Skeletal muscle tissue (tissue), 4 donors: ENCODE data around the gene RTBDN. TPM values are rescaled to one million over a fixed set of nuclear protein-coding genes. Genes with fewer than 3 reads are reported as not detected.

Experiments used
- H3K27ac ChIP-seq: one replicate; pipeline ENCODE4 v1.7.0; 2013; ENCODE audit warnings: mild to moderate bottlenecking, low read depth, low read length, inconsistent platforms
- H3K27me3 ChIP-seq, 3 donors: one replicate each; pipeline ENCODE4 v1.7.0; 2013; ENCODE audit warnings: low read length in 3 of 3; ENCODE audit not compliant: control insufficient read depth in 3 of 3, insufficient read depth in 3 of 3
- H3K36me3 ChIP-seq, 3 donors: one replicate each; pipeline ENCODE4 v1.7.0; 2013; ENCODE audit warnings: low read length in 3 of 3; ENCODE audit not compliant: control insufficient read depth in 3 of 3, insufficient read depth in 3 of 3
- H3K4me1 ChIP-seq, 3 donors: one replicate each; pipeline ENCODE4 v1.7.0; 2013; ENCODE audit warnings: low read length in 3 of 3, mild to moderate bottlenecking in 3 of 3; ENCODE audit not compliant: control insufficient read depth in 3 of 3, insufficient read depth in 3 of 3
- H3K4me3 ChIP-seq, 3 donors: one replicate each; pipeline ENCODE4 v1.7.0; 2013; ENCODE audit warnings: low read length in 3 of 3
- H3K9ac ChIP-seq, 3 donors: one replicate each; pipeline ENCODE4 v1.7.0; 2013; ENCODE audit warnings: low read length in 3 of 3, mild to moderate bottlenecking in 3 of 3, moderate library complexity in 2 of 3, low read depth in 1 of 3
- H3K9me3 ChIP-seq, 3 donors: one replicate each; pipeline ENCODE4 v1.7.0; 2013; ENCODE audit warnings: low read length in 3 of 3; ENCODE audit not compliant: control insufficient read depth in 3 of 3
- total RNA-seq: library from RNA; depleted of rRNA; stranded (reverse); fragments of >200 nt; gene quantifications from one replicate; pipeline ENCODE4 v1.2.3, GENCODE V29; 2014
- donor health status: Osteomylitis.

Gene RTBDN
- total RNA-seq, 1 donor from 2014 or later, result not detected

- Histone ChIP-seq H3K36me3 (peaks cover 8 to 15% (median 10%) of the 10 kb centered on the region in 3 donors), H3K27ac (peak overlapping the region; percentile 99), H3K4me3 (peak overlapping the region; percentile 52 to 98 (median 93)), H3K4me1 (peaks cover 29 to 37% (median 31%) of the 10 kb centered on the region in 3 donors), H3K9me3 (no peaks in the 10 kb centered on the region), H3K27me3 (no peaks in the 10 kb centered on the region), H3K9ac (peak overlapping the region; percentile 83 to 99 (median 95))
Measured at GRCh38 chr19:12794196-12794941, 40.0 kb downstream of the RTBDN start.

GRCh38 chr19:12793290-12794195 lies 40.8 kb downstream of the RTBDN start:
- H3K4me3 ChIP-seq, result peak overlapping the region; percentile 93 to 98 (median 93)
- no peaks in the 10 kb centered on the region for H3K9me3 ChIP-seq
- peak overlapping the region; percentile 99 for H3K27ac ChIP-seq
- peaks cover 2 to 10% (median 8%) of the 10 kb centered on the region in 3 donors for H3K36me3 ChIP-seq
- H3K4me1 ChIP-seq, result peaks cover 38 to 45% (median 39%) of the 10 kb centered on the region in 3 donors
- H3K27me3 ChIP-seq, result no peaks in the 10 kb centered on the region
- peak overlapping the region; percentile 95 to 99 (median 98) for H3K9ac ChIP-seq

- H3K27ac ChIP-seq, result peak overlapping the region; percentile 99
- peak overlapping the region; percentile 95 to 99 (median 98) for H3K9ac ChIP-seq
- peaks cover 44 to 51% (median 45%) of the 10 kb centered on the region in 3 donors for H3K4me1 ChIP-seq
- no peaks in the 10 kb centered on the region for H3K27me3 ChIP-seq
- H3K4me3 ChIP-seq, result peak overlapping the region; percentile 93 to 98 (median 93)
- H3K9me3 ChIP-seq, result no peaks in the 10 kb centered on the region
- H3K36me3 ChIP-seq, result peaks cover 2 to 9% (median 8%) of the 10 kb centered on the region in 3 donors
Measured at GRCh38 chr19:12792853-12793289, 41.5 kb downstream of the RTBDN start.

- peaks cover 2 to 9% (median 8%) of the 10 kb centered on the region in 3 donors for H3K36me3 ChIP-seq
- H3K9me3 ChIP-seq, result no peaks in the 10 kb centered on the region
- H3K9ac ChIP-seq, result peak overlapping the region; percentile 95 to 99 (median 98)
- H3K4me1 ChIP-seq, result peaks cover 45 to 53% (median 46%) of the 10 kb centered on the region in 3 donors
- H3K27me3 ChIP-seq, result no peaks in the 10 kb centered on the region
- H3K4me3 ChIP-seq, result peak overlapping the region; percentile 93 to 98 (median 93)
- peak overlapping the region; percentile 99 for H3K27ac ChIP-seq
Measured at GRCh38 chr19:12792051-12792852, 42.1 kb downstream of the RTBDN start.

- Histone ChIP-seq H3K27me3 (no peaks in the 10 kb centered on the region), H3K9me3 (no peaks in the 10 kb centered on the region), H3K27ac (peak within 1 kb of the TSS; percentile 99), H3K4me1 (peaks cover 48 to 54% (median 49%) of the 10 kb centered on the region in 3 donors), H3K36me3 (peaks cover 0 to 4% (median under 1%) of the 10 kb centered on the region in 3 donors), H3K9ac (peak within 1 kb of the TSS; percentile 96 to 99 (median 98)), H3K4me3 (peak within 1 kb of the TSS; percentile 93 to 98 (median 93))
Measured at GRCh38 chr19:12791345-12792050, 42.9 kb downstream of the RTBDN start, which contains the start of gene JUNB. TSS of gene JUNB (plus strand) at chr19:12791486. CDS start at chr19:12791772, 286 bp downstream.

- H3K9me3 ChIP-seq, result no peaks in the 10 kb centered on the region
- H3K27ac ChIP-seq, result peak overlapping the region; percentile 99
- peaks cover 49 to 54% (median 49%) of the 10 kb centered on the region in 3 donors for H3K4me1 ChIP-seq
- no peaks in the 10 kb centered on the region for H3K27me3 ChIP-seq
- H3K9ac ChIP-seq, result peak overlapping the region; percentile 96 to 99 (median 98)
- peaks cover 0 to 4% (median 0%) of the 10 kb centered on the region in 3 donors for H3K36me3 ChIP-seq
- H3K4me3 ChIP-seq, result peak overlapping the region; percentile 82 to 98 (median 93)
Measured at GRCh38 chr19:12790628-12791344, 43.6 kb downstream of the RTBDN start.

GRCh38 chr19:12789904-12790619 lies 44.3 kb downstream of the RTBDN start:
- Histone ChIP-seq H3K9me3 (no peaks in the 10 kb centered on the region), H3K27ac (peak overlapping the region; percentile 99), H3K27me3 (no peaks in the 10 kb centered on the region), H3K9ac (peak overlapping the region; percentile 96 to 99 (median 98)), H3K4me1 (peaks cover 53 to 60% (median 55%) of the 10 kb centered on the region in 3 donors), H3K4me3 (peak overlapping the region; percentile 82 to 98 (median 93)), H3K36me3 (peaks cover 0 to 4% (median 0%) of the 10 kb centered on the region in 3 donors)
